Activated CD8-positive, alpha-beta T cell treated with anti-CD3 and anti-CD28 coated beads, Interleukin-2, amount 10 ng/mL, durations not matched to agents 7 days and 5 days (primary cell): ENCODE measurements around the gene MUC5B. TPM values are rescaled to one million over a fixed set of nuclear protein-coding genes. Genes with fewer than 3 reads are reported as not detected.
"Not testable (repeated sequence)": the region's sequence is repeated elsewhere in the genome, so short reads cannot be mapped to it uniquely, and the experiment has no call there.

Experiments
- ATAC-seq: fragments of 150-1000 bp; cut with Tn5 transposase; one replicate; pipeline ENCODE4 v1.10.0; 2021; ENCODE audit warnings: moderate library complexity
- CTCF ChIA-PET: fragments of 350-600 bp; sonication (Branson Sonifier 250); formaldehyde crosslinking; loops from one replicate; lab custom pipeline; 2021; ENCODE audit warnings: antibody characterized with exemption; lab: Charles Lee
- POLR2A ChIA-PET: fragments of 350-600 bp; sonication (Branson Sonifier 250); formaldehyde crosslinking; loops from one replicate; lab custom pipeline; 2021; ENCODE audit warnings: antibody characterized with exemption; lab: Charles Lee
- DNase-seq: peaks from one replicate; pipeline ENCODE4 v3.0.0-alpha.2; 2020
- H3K27ac Mint-ChIP-seq: one replicate; pipeline ENCODE4 v1.8.0; 2021; ENCODE audit warnings: mild to moderate bottlenecking, mixed read lengths
- H3K27me3 Mint-ChIP-seq: one replicate; pipeline ENCODE4 v1.8.0; 2021; ENCODE audit warnings: low read depth, mixed read lengths
- H3K36me3 Mint-ChIP-seq: one replicate; pipeline ENCODE4 v1.8.0; 2021; ENCODE audit warnings: low read depth, mixed read lengths
- H3K4me1 Mint-ChIP-seq: one replicate; pipeline ENCODE4 v1.8.0; 2021; ENCODE audit warnings: low read depth, mixed read lengths
- H3K4me3 Mint-ChIP-seq: one replicate; pipeline ENCODE4 v1.8.0; 2021; ENCODE audit warnings: mild to moderate bottlenecking, mixed read lengths
- H3K9me3 Mint-ChIP-seq: one replicate; pipeline ENCODE4 v1.8.0; 2022; ENCODE audit warnings: mixed read lengths; ENCODE audit not compliant: insufficient read depth
- total RNA-seq, 2 experiments: library from RNA; stranded (reverse); gene quantifications; one replicate each; pipeline ENCODE4 v1.2.3, GENCODE V29; 2021

MUC5B gene
- total RNA-seq, 2 experiments from 2014 or later, result not detected

DNA sequence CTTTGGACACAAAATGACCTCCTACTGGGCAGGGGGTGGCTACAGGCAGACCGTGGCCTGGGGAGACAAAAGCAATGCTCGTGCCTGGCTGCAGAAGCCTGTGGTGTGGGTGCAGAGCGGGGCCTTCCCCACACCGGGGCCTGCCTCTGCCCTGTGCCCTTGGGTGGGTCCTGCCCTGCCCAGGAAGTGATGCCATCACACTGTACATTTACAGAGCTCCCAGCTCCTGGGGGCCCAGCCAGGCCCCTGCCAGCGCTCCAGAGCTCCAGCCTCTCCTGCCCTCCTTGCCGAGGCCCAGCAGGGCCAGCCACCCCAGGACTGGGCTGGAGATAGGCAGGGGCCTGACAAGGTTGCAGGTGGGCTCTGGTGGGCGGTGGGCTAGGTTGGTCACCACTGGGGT, 40.1 kb downstream of the MUC5B start:
- Mint-ChIP-seq H3K36me3 (peaks cover 6% of the 10 kb centered on the region), H3K27me3 (no peaks in the 10 kb centered on the region), H3K27ac (peak overlapping the region; percentile 92), H3K9me3 (peaks cover 3% of the 10 kb centered on the region), H3K4me3 (peak overlapping the region; percentile 74), H3K4me1 (peaks cover 19% of the 10 kb centered on the region)
- ATAC-seq, result peak; percentile 33
- CTCF ChIA-PET, result interaction anchor here (0.9 to 1.5 kb wide), 3 partner anchors 48 to 431 kb away, joined by 3 to 9 read pairs (median 3); no protein-coding TSS in a partner anchor
- POLR2A ChIA-PET, result interaction anchor here (1.2 to 2.0 kb wide), 3 partner anchors 12 to 48 kb away, joined by 4 to 12 read pairs (median 11); partner anchors contain the start of gene TOLLIP
- peak; percentile 48 for DNase-seq

GRCh38 chr11:1264444-1264843, 41.6 kb downstream of the MUC5B start:
- Mint-ChIP-seq H3K27ac (peak overlapping the region; percentile 6), H3K4me1 (peaks cover 19% of the 10 kb centered on the region)
- H3K4me3 Mint-ChIP-seq, H3K9me3 Mint-ChIP-seq, CTCF ChIA-PET, H3K27me3 Mint-ChIP-seq, H3K36me3 Mint-ChIP-seq, POLR2A ChIA-PET, ATAC-seq: not testable (repeated sequence)
- peak; percentile 55 for DNase-seq

GRCh38 chr11:1265480-1265879, 42.6 kb downstream of the MUC5B start:
- H3K9me3 Mint-ChIP-seq, H3K27ac Mint-ChIP-seq, POLR2A ChIA-PET, CTCF ChIA-PET, DNase-seq, H3K27me3 Mint-ChIP-seq, H3K36me3 Mint-ChIP-seq, ATAC-seq, H3K4me3 Mint-ChIP-seq: not testable (repeated sequence)
- peaks cover 19% of the 10 kb centered on the region for H3K4me1 Mint-ChIP-seq

- DNase-seq, CTCF ChIA-PET, H3K4me3 Mint-ChIP-seq, H3K9me3 Mint-ChIP-seq, H3K27me3 Mint-ChIP-seq, POLR2A ChIA-PET, ATAC-seq, H3K27ac Mint-ChIP-seq, H3K36me3 Mint-ChIP-seq: not testable (repeated sequence)
- peaks cover 19% of the 10 kb centered on the region for H3K4me1 Mint-ChIP-seq
Observed at GRCh38 chr11:1266976-1267375, 44.1 kb downstream of the MUC5B start.

- Mint-ChIP-seq H3K4me3 (no peak overlapping the region), H3K27ac (no peak overlapping the region), H3K9me3 (peaks cover 3% of the 10 kb centered on the region), H3K36me3 (peaks cover 6% of the 10 kb centered on the region), H3K27me3 (no peaks in the 10 kb centered on the region), H3K4me1 (peaks cover 19% of the 10 kb centered on the region)
- ChIA-PET POLR2A (interaction anchor here (1.0 kb wide), 1 partner anchor 9 kb away, joined by 3 read pairs; no protein-coding TSS in a partner anchor), CTCF (no interaction called here)
- ATAC-seq (no peak), DNase-seq (no peak)
Observed at GRCh38 chr11:1267441-1268100, 44.7 kb downstream of the MUC5B start.

- H3K4me1 Mint-ChIP-seq, result peaks cover 3% of the 10 kb centered on the region
Observed at GRCh38 chr11:1269957-1270356, 47.1 kb downstream of the MUC5B start.

DNA sequence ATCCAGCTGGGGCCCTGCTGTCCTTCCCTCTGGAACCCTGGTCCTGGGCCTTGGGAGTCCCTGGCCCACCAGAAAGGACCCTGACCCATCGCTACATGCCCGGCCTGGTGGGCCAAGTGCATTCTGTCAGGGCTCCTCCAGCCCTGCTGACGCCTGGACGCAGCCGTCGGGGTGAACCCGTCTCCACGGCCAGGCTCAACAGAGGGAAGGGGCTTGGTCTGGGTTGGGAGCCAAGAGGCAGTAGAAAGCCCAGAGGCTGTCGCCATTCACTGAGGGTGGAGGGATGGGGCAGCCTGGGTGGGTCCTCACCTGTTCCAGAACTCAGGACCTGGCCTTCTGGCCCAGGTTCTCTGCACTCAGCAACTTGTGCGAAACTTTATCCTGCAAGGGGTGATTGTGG, 47.6 kb downstream of the MUC5B start:
- no peak overlapping the region for H3K27ac Mint-ChIP-seq
- H3K4me1 Mint-ChIP-seq, result peaks cover 3% of the 10 kb centered on the region
- DNase-seq, result no peak
- POLR2A ChIA-PET, result no interaction called here
- no peaks in the 10 kb centered on the region for H3K9me3 Mint-ChIP-seq
- H3K4me3 Mint-ChIP-seq, result no peak overlapping the region
- no peaks in the 10 kb centered on the region for H3K36me3 Mint-ChIP-seq
- CTCF ChIA-PET, result no interaction called here
- H3K27me3 Mint-ChIP-seq, result no peaks in the 10 kb centered on the region
- ATAC-seq, result no peak

More at GRCh38 chr11:1269957-1270356, 47.1 kb downstream of the MUC5B start:
- ChIA-PET POLR2A (no interaction called here), CTCF (no interaction called here)
- no peak overlapping the region for H3K4me3 Mint-ChIP-seq
- ATAC-seq (no peak), DNase-seq (no peak)
- H3K27me3 Mint-ChIP-seq, result no peaks in the 10 kb centered on the region
- H3K9me3 Mint-ChIP-seq, result no peaks in the 10 kb centered on the region
- no peak overlapping the region for H3K27ac Mint-ChIP-seq
- peaks cover 1% of the 10 kb centered on the region for H3K36me3 Mint-ChIP-seq

GRCh38 chr11:1271002-1271401, 48.1 kb downstream of the MUC5B start:
- Mint-ChIP-seq H3K27ac (no peak overlapping the region), H3K4me1 (peaks cover 3% of the 10 kb centered on the region), H3K36me3 (no peaks in the 10 kb centered on the region), H3K4me3 (no peak overlapping the region), H3K27me3 (no peaks in the 10 kb centered on the region), H3K9me3 (no peaks in the 10 kb centered on the region)
- POLR2A ChIA-PET, result no interaction called here
- DNase-seq, result no peak
- no peak for ATAC-seq
- CTCF ChIA-PET, result no interaction called here

DNA sequence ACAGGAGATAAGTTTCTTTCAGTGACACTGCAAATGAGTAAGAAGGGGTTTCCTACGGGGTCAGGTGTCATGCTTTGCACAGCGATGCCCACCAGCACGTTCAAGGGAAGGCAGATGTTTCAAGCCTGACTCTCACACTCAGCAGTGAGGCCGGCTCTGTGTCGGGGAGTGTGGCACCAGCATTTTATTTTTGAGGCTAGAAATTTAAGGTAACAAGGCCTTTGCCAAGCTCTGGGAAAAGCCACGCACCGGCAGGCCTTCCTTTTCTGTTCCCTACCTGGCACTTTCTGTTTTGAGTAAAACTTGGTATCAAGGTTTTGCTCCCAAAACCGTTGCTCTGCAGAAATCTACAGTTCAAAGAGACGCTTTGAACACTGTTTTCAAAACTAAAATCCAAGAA, 48.5 kb downstream of the MUC5B start:
- ATAC-seq (no peak), DNase-seq (no peak)
- Mint-ChIP-seq H3K27ac (no peak overlapping the region), H3K36me3 (no peaks in the 10 kb centered on the region), H3K4me3 (no peak overlapping the region), H3K27me3 (no peaks in the 10 kb centered on the region), H3K9me3 (no peaks in the 10 kb centered on the region), H3K4me1 (peaks cover 3% of the 10 kb centered on the region)
- POLR2A ChIA-PET, result no interaction called here
- CTCF ChIA-PET, result no interaction called here

DNA sequence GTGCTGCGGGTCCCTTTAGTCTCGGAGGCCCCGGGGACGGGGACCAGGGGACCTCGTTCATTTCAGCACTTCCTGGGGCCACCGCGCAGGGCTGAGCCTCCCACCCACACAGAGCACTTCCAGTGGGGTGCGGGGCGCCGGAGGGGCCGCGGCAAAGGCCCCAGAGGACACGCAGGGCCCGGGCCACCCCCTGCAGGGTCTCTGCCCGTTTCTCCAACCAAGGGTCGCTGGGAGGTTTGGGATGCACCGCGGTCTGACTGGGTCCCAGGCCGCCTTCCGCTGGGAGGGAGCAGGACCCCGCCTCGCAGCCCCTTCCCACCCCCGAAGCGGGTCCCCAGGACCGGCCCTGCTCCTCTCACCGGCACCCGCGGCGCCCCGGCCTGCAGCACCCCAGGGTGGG, 49.1 kb downstream of the MUC5B start:
- H3K27me3 Mint-ChIP-seq, result no peaks in the 10 kb centered on the region
- H3K9me3 Mint-ChIP-seq, result no peaks in the 10 kb centered on the region
- ATAC-seq (no peak), DNase-seq (no peak)
- ChIA-PET CTCF (no interaction called here), POLR2A (no interaction called here)
- H3K27ac Mint-ChIP-seq, result no peak overlapping the region
- no peaks in the 10 kb centered on the region for H3K36me3 Mint-ChIP-seq
- H3K4me3 Mint-ChIP-seq, result no peak overlapping the region
- peaks cover 3% of the 10 kb centered on the region for H3K4me1 Mint-ChIP-seq

- Mint-ChIP-seq H3K36me3 (no peaks in the 10 kb centered on the region), H3K27me3 (no peaks in the 10 kb centered on the region), H3K9me3 (no peaks in the 10 kb centered on the region), H3K4me1 (no peaks in the 10 kb centered on the region), H3K27ac (no peak overlapping the region), H3K4me3 (no peak overlapping the region)
- DNase-seq, result no peak
- no peak for ATAC-seq
- ChIA-PET POLR2A (no interaction called here), CTCF (no interaction called here)
Observed at GRCh38 chr11:1272531-1272930, 49.7 kb downstream of the MUC5B start.

DNA sequence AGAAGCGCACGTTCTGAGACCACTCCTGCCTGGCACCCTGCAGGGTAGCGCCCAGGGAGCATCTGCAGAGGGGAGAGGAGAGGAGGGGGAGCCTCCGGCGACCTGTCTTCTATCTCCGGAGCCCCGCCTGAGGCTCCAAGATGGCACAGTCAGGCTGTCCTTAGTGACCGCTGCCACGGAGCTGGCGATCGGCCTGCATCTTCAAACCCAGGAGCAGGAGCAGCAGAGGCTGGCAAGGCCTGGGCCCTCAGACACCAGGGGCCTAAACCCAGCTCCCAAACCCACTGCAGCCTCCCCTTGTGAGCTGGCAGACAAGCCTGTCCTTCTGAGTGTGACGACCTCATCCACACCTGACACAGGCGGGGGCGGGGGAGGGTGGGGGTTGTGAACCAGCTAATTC, 51.6 kb downstream of the MUC5B start:
- DNase-seq, result no peak
- H3K36me3 Mint-ChIP-seq, result no peaks in the 10 kb centered on the region
- CTCF ChIA-PET, result no interaction called here
- H3K4me1 Mint-ChIP-seq, result no peaks in the 10 kb centered on the region
- ATAC-seq, result no peak
- H3K27ac Mint-ChIP-seq, result no peak overlapping the region
- no peaks in the 10 kb centered on the region for H3K27me3 Mint-ChIP-seq
- no peak overlapping the region for H3K4me3 Mint-ChIP-seq
- POLR2A ChIA-PET, result interaction anchor here (1.1 kb wide), 1 partner anchor 12 kb away, joined by 4 read pairs; no protein-coding TSS in a partner anchor
- H3K9me3 Mint-ChIP-seq, result no peaks in the 10 kb centered on the region
